Mesothelial cell of epicardium (in vitro differentiated cells): ENCODE data around the gene SLC12A4. TPM values are rescaled to one million over a fixed set of nuclear protein-coding genes. Genes with fewer than 3 reads are reported as not detected.

ENCODE experiments used
- DNase-seq, 2 experiments: peaks; one replicate each; pipeline ENCODE4 v3.0.0; 2021; ENCODE audit warnings: low spot score in 2 of 2; ENCODE audit not compliant: unreplicated experiment in 2 of 2
- H3K27ac Mint-ChIP-seq: 2 replicates; pipeline ENCODE4 v1.8.0; 2021; ENCODE audit warnings: mixed read lengths
- H3K27me3 Mint-ChIP-seq: 2 replicates; pipeline ENCODE4 v1.8.0; 2021; ENCODE audit warnings: low read depth, mixed read lengths
- H3K36me3 Mint-ChIP-seq: 2 replicates; pipeline ENCODE4 v1.8.0; 2021; ENCODE audit warnings: mixed read lengths
- H3K4me1 Mint-ChIP-seq: 2 replicates; pipeline ENCODE4 v1.8.0; 2021; ENCODE audit warnings: mixed read lengths
- H3K4me3 Mint-ChIP-seq: 2 replicates; pipeline ENCODE4 v1.8.0; 2021; ENCODE audit warnings: mild to moderate bottlenecking, moderate library complexity, mixed read lengths
- H3K9me3 Mint-ChIP-seq: 2 replicates; pipeline ENCODE4 v1.8.0; 2021; ENCODE audit warnings: mixed read lengths
- total RNA-seq: library from RNA; stranded (reverse); gene quantifications from 3 replicates; pipeline ENCODE4 v1.2.1, GENCODE V29; 2021
- TF ChIP-seq, protein P1 (sequence below): fragments of 200-600 bp; sonication (generic); IDR thresholded peaks from one replicate; pipeline ENCODE4 v1.5.0; 2021; ENCODE audit warnings: antibody characterized with exemption; ENCODE audit not compliant: unreplicated experiment

SLC12A4 gene
- total RNA-seq, 1 donor from 2014 or later = 155 TPM

GRCh38 chr16:67965668-67966548 is 2.5 kb downstream of the SLC12A4 start:
- no peak for DNase-seq
- Mint-ChIP-seq H3K27me3 (no peaks in the 10 kb centered on the region), H3K4me1 (peaks cover 39% of the 10 kb centered on the region), H3K36me3 (peaks cover 14% of the 10 kb centered on the region), H3K9me3 (no peaks in the 10 kb centered on the region), H3K4me3 (peak overlapping the region; percentile 100), H3K27ac (peak overlapping the region; percentile 100)
- TF ChIP-seq, protein P1, sequence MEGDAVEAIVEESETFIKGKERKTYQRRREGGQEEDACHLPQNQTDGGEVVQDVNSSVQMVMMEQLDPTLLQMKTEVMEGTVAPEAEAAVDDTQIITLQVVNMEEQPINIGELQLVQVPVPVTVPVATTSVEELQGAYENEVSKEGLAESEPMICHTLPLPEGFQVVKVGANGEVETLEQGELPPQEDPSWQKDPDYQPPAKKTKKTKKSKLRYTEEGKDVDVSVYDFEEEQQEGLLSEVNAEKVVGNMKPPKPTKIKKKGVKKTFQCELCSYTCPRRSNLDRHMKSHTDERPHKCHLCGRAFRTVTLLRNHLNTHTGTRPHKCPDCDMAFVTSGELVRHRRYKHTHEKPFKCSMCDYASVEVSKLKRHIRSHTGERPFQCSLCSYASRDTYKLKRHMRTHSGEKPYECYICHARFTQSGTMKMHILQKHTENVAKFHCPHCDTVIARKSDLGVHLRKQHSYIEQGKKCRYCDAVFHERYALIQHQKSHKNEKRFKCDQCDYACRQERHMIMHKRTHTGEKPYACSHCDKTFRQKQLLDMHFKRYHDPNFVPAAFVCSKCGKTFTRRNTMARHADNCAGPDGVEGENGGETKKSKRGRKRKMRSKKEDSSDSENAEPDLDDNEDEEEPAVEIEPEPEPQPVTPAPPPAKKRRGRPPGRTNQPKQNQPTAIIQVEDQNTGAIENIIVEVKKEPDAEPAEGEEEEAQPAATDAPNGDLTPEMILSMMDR = no peak

GRCh38 chr16:67964477-67965131 is 3.8 kb downstream of the SLC12A4 start:
- TF ChIP-seq, protein P1 = no peak
- Mint-ChIP-seq H3K4me1 (peaks cover 39% of the 10 kb centered on the region), H3K27me3 (no peaks in the 10 kb centered on the region), H3K36me3 (peaks cover 19% of the 10 kb centered on the region), H3K27ac (peak overlapping the region; percentile 100), H3K9me3 (no peaks in the 10 kb centered on the region), H3K4me3 (no peak overlapping the region)
- DNase-seq = no peak

DNA sequence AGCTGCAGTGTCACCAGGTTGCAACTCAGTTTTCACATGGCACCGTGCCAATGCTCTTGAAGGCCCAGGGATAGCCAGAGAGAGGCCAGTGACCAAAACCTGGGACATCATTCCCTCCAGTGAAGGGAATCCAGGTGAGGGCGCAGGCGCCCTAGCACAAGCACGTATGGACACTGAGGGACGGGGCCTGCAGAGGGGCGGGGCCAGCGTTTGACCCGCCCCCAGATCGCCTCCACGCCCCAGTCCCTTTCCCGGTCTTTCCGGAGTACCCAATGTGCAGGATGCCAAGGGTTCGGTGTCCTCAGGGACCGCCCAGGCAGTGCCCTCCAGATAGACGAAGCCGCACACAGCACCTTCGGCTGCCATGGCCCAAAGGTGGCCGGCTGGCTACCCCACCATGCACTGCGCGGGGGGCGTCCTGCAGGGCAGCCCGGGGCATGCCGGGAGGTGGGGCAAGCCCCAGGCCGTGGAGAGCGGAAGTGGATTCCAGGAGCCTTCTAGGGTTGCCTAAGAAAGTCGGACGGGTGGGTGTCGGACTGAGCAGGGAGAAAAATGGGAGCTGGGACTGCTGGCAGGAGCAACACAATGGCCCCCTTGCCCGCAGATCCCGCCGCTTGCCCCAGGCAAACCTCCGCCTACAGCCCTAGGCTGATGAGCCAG is 4.6 kb downstream of the SLC12A4 start:
- Mint-ChIP-seq H3K4me1 (peaks cover 36% of the 10 kb centered on the region), H3K27ac (no peak overlapping the region), H3K4me3 (no peak overlapping the region), H3K9me3 (no peaks in the 10 kb centered on the region), H3K27me3 (no peaks in the 10 kb centered on the region), H3K36me3 (peaks cover 19% of the 10 kb centered on the region)
- DNase-seq = no peak
- TF ChIP-seq, protein P1 = no peak

GRCh38 chr16:67963292-67963661 is 5.2 kb downstream of the SLC12A4 start:
- Mint-ChIP-seq H3K4me3 (no peak overlapping the region), H3K4me1 (peaks cover 36% of the 10 kb centered on the region)
- TF ChIP-seq, protein P1 = no peak

DNA sequence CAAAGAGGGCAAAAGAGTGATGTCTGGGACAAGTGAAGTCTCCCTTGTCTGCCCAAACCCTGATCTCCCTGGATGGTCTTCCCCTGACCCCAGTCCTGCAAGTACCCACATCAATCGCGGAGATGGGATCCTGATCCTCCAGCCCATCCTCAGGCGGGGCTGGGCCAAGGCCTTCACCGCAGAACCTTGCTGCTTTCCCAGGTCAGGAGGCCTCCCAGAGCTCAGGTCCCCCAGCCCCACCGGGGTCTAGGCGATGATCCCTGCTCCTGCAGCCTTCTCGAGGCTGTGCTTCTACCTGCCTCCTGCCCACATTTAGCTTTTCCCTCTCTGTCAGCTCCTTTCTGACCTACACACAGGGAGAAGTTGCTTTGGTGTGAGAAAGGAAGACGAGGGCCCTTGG is 6.3 kb downstream of the SLC12A4 start:
- Mint-ChIP-seq H3K27me3 (no peaks in the 10 kb centered on the region), H3K4me3 (no peak overlapping the region), H3K36me3 (peaks cover 31% of the 10 kb centered on the region), H3K9me3 (no peaks in the 10 kb centered on the region), H3K4me1 (peaks cover 30% of the 10 kb centered on the region), H3K27ac (no peak overlapping the region)
- DNase-seq = no peak
- TF ChIP-seq, protein P1 = no peak

More at GRCh38 chr16:67963292-67963661, 5.2 kb downstream of the SLC12A4 start:
- H3K27me3 Mint-ChIP-seq = no peaks in the 10 kb centered on the region
- H3K36me3 Mint-ChIP-seq = peaks cover 24% of the 10 kb centered on the region
- H3K27ac Mint-ChIP-seq = no peak overlapping the region
- no peaks in the 10 kb centered on the region for H3K9me3 Mint-ChIP-seq
- DNase-seq = no peak
